Activated naive CD4-positive, alpha-beta T cell treated with anti-CD3 and anti-CD28 coated beads, Interleukin-2, amount 50 U/mL, for 24 hours (primary cell): ENCODE results near the gene BCAP31.

Source experiments
- H3K27ac Mint-ChIP-seq: one replicate; pipeline ENCODE4 v1.8.0; 2021; ENCODE audit warnings: mild to moderate bottlenecking, mixed read lengths
- H3K27me3 Mint-ChIP-seq: one replicate; pipeline ENCODE4 v1.8.0; 2021; ENCODE audit warnings: mixed read lengths
- H3K36me3 Mint-ChIP-seq: one replicate; pipeline ENCODE4 v1.8.0; 2021; ENCODE audit warnings: mixed read lengths
- H3K4me1 Mint-ChIP-seq: one replicate; pipeline ENCODE4 v1.8.0; 2021; ENCODE audit warnings: mixed read lengths
- H3K4me3 Mint-ChIP-seq: one replicate; pipeline ENCODE4 v1.8.0; 2021; ENCODE audit warnings: mild to moderate bottlenecking, mixed read lengths
- H3K9me3 Mint-ChIP-seq: one replicate; pipeline ENCODE4 v1.8.0; 2021; ENCODE audit warnings: mixed read lengths

BCAP31 gene

GRCh38 chrX:153671589-153672530 is 52.3 kb downstream of the BCAP31 start:
- H3K27me3 Mint-ChIP-seq, result peaks cover 12% of the 10 kb centered on the region
- no peak overlapping the region for H3K27ac Mint-ChIP-seq
- H3K9me3 Mint-ChIP-seq, result no peaks in the 10 kb centered on the region
- H3K4me3 Mint-ChIP-seq, result no peak overlapping the region
- H3K36me3 Mint-ChIP-seq, result no peaks in the 10 kb centered on the region
- H3K4me1 Mint-ChIP-seq, result peaks cover 10% of the 10 kb centered on the region

GRCh38 chrX:153670748-153671588 is 53.2 kb downstream of the BCAP31 start:
- H3K27ac Mint-ChIP-seq, result no peak overlapping the region
- no peaks in the 10 kb centered on the region for H3K36me3 Mint-ChIP-seq
- peaks cover 10% of the 10 kb centered on the region for H3K4me1 Mint-ChIP-seq
- H3K27me3 Mint-ChIP-seq, result peaks cover 12% of the 10 kb centered on the region
- no peak overlapping the region for H3K4me3 Mint-ChIP-seq
- no peaks in the 10 kb centered on the region for H3K9me3 Mint-ChIP-seq

- no peak overlapping the region for H3K4me3 Mint-ChIP-seq
- H3K4me1 Mint-ChIP-seq, result peaks cover 10% of the 10 kb centered on the region
- H3K27ac Mint-ChIP-seq, result no peak overlapping the region
- peaks cover 11% of the 10 kb centered on the region for H3K27me3 Mint-ChIP-seq
- no peaks in the 10 kb centered on the region for H3K9me3 Mint-ChIP-seq
- no peaks in the 10 kb centered on the region for H3K36me3 Mint-ChIP-seq
Measured at GRCh38 chrX:153669901-153670731, 54.1 kb downstream of the BCAP31 start.

GRCh38 chrX:153669174-153669890 is 54.9 kb downstream of the BCAP31 start:
- H3K4me1 Mint-ChIP-seq, result peaks cover 10% of the 10 kb centered on the region
- no peaks in the 10 kb centered on the region for H3K36me3 Mint-ChIP-seq
- H3K9me3 Mint-ChIP-seq, result no peaks in the 10 kb centered on the region
- peaks cover 8% of the 10 kb centered on the region for H3K27me3 Mint-ChIP-seq
- no peak overlapping the region for H3K27ac Mint-ChIP-seq
- H3K4me3 Mint-ChIP-seq, result no peak overlapping the region

GRCh38 chrX:153668423-153669173 is 55.6 kb downstream of the BCAP31 start:
- no peak overlapping the region for H3K27ac Mint-ChIP-seq
- peaks cover 10% of the 10 kb centered on the region for H3K4me1 Mint-ChIP-seq
- peaks cover 5% of the 10 kb centered on the region for H3K27me3 Mint-ChIP-seq
- no peaks in the 10 kb centered on the region for H3K36me3 Mint-ChIP-seq
- no peak overlapping the region for H3K4me3 Mint-ChIP-seq
- H3K9me3 Mint-ChIP-seq, result no peaks in the 10 kb centered on the region

- Mint-ChIP-seq H3K36me3 (no peaks in the 10 kb centered on the region), H3K9me3 (no peaks in the 10 kb centered on the region), H3K4me1 (peaks cover 10% of the 10 kb centered on the region), H3K27ac (peak overlapping the region; percentile 5), H3K4me3 (peak overlapping the region; percentile 80), H3K27me3 (peaks cover 5% of the 10 kb centered on the region)
Measured at GRCh38 chrX:153667956-153668396, 56.2 kb downstream of the BCAP31 start.

DNA sequence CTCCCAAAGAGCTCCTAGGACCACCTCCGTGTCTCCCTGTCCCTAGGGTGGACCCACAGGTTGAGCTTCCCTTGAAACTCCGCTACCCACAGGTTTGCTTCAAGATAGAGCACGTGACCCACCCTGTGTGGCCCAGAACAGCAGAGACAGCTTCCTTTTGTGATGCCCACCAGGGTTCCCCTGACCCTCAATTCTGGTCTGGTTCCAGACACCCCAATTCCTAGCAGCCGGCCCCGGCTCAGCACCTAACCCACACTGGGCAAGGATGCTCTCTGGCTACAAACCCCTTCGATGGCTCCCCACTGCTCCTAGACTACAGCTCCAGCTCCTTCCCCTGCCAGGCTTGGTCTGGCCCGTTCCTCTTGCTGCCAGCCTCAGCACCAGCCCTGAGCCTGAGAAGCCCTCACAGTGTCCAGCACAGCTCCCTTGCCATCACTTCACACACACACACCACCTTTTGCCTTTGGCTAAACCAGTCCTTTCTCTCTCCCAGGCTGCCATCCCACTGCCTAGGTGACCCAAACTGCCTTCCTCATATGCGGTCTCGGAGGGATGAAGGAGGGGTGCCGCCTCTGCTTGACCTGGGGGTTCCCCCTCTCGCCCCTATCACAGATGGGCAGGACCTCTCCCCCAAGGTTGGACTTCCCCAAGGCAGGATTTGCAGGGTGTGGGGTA is 56.8 kb downstream of the BCAP31 start:
- H3K4me3 Mint-ChIP-seq, result peak overlapping the region; percentile 80
- H3K27me3 Mint-ChIP-seq, result peaks cover 5% of the 10 kb centered on the region
- no peaks in the 10 kb centered on the region for H3K9me3 Mint-ChIP-seq
- H3K4me1 Mint-ChIP-seq, result peaks cover 6% of the 10 kb centered on the region
- no peaks in the 10 kb centered on the region for H3K36me3 Mint-ChIP-seq
- peak overlapping the region; percentile 5 for H3K27ac Mint-ChIP-seq

DNA sequence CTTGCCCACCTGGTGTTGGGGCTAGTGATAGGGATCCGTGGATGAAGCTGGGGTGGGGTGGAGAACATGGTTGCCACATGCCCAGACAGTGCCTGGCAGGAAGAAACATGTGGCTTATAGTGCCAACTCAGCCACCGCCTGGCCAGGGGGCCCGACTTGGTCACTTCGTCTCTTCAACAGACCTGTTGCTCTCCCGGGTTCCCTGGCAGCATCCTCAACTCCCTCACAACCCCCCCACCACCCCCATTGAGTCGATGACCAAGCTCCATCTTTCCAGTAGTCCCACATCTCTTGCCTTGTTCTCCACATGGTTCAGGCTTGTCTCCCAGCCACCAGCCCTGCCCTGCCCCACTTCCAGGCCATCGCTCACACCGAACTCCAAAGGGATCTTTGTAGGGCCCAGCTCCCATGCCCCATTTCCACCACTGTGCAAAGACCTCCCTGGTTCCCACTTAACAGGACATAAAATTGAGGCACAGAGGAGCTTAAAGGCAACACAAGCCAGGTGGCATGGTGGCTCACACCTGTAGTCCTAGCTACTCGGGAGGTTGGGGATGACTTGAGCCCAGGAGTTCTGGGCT is 58.4 kb downstream of the BCAP31 start:
- Mint-ChIP-seq H3K27me3 (peaks cover 3% of the 10 kb centered on the region), H3K4me1 (peaks cover 10% of the 10 kb centered on the region), H3K27ac (no peak overlapping the region), H3K36me3 (no peaks in the 10 kb centered on the region), H3K9me3 (no peaks in the 10 kb centered on the region), H3K4me3 (no peak overlapping the region)

DNA sequence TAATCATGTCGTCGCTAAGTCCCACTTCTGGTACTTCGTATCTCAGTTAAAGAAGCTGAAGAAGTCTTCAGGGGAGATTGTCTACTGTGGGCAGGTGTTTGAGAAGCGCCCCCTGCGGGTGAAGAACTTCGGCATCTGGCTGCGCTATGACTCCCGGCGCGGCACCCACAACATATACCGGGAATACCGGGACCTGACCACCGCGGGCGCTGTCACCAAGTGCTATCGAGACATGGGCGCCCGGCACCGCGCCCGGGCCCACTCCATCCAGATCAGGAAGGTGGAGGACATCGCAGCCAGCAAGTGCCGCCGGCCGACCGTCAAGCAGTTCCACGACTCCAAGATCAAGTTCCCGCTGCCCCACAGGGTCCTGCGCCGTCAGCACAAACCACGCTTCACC is 61.9 kb downstream of the BCAP31 start:
- Mint-ChIP-seq H3K27me3 (peaks cover 3% of the 10 kb centered on the region), H3K36me3 (no peaks in the 10 kb centered on the region), H3K27ac (no peak overlapping the region), H3K4me1 (peaks cover 4% of the 10 kb centered on the region), H3K9me3 (no peaks in the 10 kb centered on the region), H3K4me3 (peak overlapping the region; percentile 62)

GRCh38 chrX:153659268-153659667 is 64.9 kb downstream of the BCAP31 start:
- H3K27me3 Mint-ChIP-seq, result peaks cover 1% of the 10 kb centered on the region
- H3K4me1 Mint-ChIP-seq, result peaks cover 4% of the 10 kb centered on the region
- H3K36me3 Mint-ChIP-seq, result no peaks in the 10 kb centered on the region
- no peak overlapping the region for H3K4me3 Mint-ChIP-seq
- no peaks in the 10 kb centered on the region for H3K9me3 Mint-ChIP-seq
- no peak overlapping the region for H3K27ac Mint-ChIP-seq

DNA sequence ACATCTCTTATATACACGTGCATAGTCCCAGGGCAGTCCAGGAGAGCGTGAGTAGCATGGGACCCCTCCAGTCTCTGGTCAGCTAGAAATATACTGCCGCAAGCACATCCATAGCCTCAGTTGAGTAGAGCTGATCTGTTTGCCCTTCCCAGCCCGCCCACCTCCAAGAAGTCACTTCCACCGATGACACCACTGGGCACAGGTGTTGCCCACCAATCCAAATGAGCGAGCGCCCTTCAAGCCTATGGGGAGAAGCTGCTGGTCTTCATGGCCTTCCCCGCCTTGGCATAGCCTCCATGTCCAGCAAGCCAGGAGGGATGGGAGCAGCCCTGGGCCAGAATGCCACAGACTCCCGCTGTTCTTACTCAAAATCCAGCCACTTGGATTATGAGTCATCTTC is 67.0 kb downstream of the BCAP31 start:
- Mint-ChIP-seq H3K9me3 (no peaks in the 10 kb centered on the region), H3K4me3 (no peak overlapping the region), H3K27ac (no peak overlapping the region), H3K36me3 (no peaks in the 10 kb centered on the region), H3K4me1 (peaks cover 3% of the 10 kb centered on the region), H3K27me3 (no peaks in the 10 kb centered on the region)

DNA sequence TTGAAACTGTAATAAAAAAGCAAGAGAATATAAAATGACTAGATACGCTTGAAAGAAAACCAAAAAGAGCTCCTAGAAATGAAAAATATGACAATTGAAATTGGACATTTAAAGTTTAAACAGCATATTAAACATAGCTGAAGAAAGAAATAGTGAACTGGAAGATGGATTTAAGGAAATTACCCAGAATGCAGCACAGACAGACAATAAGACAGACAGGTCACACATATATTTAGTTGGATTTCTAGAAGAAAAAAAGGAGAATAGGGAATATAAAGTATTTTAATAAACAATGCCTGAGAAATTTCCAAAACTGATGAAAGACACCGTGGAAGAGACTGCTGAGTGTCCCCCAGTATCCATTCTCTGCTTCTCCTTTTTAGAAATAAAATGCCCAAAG is 70.6 kb downstream of the BCAP31 start:
- no peaks in the 10 kb centered on the region for H3K9me3 Mint-ChIP-seq
- no peaks in the 10 kb centered on the region for H3K27me3 Mint-ChIP-seq
- H3K27ac Mint-ChIP-seq, result no peak overlapping the region
- no peaks in the 10 kb centered on the region for H3K36me3 Mint-ChIP-seq
- H3K4me3 Mint-ChIP-seq, result no peak overlapping the region
- H3K4me1 Mint-ChIP-seq, result no peaks in the 10 kb centered on the region

- Mint-ChIP-seq H3K36me3 (no peaks in the 10 kb centered on the region), H3K4me1 (no peaks in the 10 kb centered on the region), H3K4me3 (no peak overlapping the region), H3K27ac (no peak overlapping the region), H3K27me3 (no peaks in the 10 kb centered on the region), H3K9me3 (no peaks in the 10 kb centered on the region)
Measured at GRCh38 chrX:153651540-153652079, 72.6 kb downstream of the BCAP31 start.
